HG03066 (cell line): ENCODE results near the gene SOX2.
A peak's percentile ranks its signal among the peaks of the same experiment; 100 is the strongest.

Experiments
- ATAC-seq: cut with Tn5 transposase; IDR thresholded peaks from one replicate; pipeline ENCODE4 v1.9.1; 2021; ENCODE audit warnings: low read depth; ENCODE audit not compliant: unreplicated experiment

The SOX2 gene

DNA sequence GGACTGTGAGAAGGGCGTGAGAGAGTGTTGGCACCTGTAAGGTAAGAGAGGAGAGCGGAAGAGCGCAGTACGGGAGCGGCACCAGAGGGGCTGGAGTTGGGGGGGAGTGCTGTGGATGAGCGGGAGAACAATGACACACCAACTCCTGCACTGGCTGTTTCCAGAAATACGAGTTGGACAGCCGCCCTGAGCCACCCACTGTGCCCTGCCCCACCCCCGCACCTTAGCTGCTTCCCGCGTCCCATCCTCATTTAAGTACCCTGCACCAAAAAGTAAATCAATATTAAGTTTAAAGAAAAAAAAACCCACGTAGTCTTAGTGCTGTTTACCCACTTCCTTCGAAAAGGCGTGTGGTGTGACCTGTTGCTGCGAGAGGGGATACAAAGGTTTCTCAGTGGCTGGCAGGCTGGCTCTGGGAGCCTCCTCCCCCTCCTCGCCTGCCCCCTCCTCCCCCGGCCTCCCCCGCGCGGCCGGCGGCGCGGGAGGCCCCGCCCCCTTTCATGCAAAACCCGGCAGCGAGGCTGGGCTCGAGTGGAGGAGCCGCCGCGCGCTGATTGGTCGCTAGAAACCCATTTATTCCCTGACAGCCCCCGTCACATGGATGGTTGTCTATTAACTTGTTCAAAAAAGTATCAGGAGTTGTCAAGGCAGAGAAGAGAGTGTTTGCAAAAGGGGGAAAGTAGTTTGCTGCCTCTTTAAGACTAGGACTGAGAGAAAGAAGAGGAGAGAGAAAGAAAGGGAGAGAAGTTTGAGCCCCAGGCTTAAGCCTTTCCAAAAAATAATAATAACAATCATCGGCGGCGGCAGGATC is at the start of gene SOX2:
SOX2 (plus strand) TSS at position 601 of the 811 bp plus-strand sequence. CDS start 436 bp downstream, outside the sequence.
- ATAC-seq, result no peak

GRCh38 chr3:181683563-181683962 is 28.2 kb upstream of the SOX2 start:
- no peak for ATAC-seq

DNA sequence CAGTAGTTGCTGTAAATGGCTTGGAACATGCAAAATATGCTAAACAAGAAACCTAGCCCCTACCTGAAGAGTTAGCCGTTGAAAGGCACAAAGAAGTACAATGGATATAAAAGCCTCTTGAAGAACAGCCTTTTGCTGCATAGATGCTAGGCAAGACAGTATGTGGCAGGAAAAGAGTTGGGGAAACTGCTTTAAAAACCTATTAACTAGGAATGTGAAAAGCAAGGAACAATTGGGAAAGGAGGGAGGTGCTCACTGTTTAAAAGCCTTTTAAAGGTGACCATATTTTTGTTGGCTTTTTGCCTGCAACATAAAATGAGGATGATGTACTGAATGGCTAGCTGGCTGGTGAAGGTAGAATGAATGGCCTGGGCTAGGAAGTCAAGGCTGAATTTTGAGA is 24.5 kb upstream of the SOX2 start:
- no peak for ATAC-seq

DNA sequence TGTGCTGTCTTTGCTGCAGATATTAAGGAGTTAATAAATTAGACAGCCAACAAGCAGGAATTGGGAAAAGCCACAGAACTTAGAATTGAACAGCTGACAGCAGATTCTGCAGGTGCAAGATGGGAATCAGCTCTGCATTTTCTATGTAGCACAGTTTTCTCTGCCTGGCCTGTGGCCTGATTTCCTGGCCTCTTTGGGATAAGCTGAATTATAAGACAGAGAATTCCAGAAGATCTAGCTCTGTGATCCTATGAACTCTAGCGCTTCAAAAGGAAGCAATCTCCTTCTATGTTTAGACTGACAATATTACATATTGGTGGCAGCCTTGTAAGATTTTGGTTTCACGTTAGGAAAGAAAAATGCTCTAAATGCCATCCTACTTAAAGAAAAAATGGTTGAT is 24.0 kb upstream of the SOX2 start:
- no peak for ATAC-seq

DNA sequence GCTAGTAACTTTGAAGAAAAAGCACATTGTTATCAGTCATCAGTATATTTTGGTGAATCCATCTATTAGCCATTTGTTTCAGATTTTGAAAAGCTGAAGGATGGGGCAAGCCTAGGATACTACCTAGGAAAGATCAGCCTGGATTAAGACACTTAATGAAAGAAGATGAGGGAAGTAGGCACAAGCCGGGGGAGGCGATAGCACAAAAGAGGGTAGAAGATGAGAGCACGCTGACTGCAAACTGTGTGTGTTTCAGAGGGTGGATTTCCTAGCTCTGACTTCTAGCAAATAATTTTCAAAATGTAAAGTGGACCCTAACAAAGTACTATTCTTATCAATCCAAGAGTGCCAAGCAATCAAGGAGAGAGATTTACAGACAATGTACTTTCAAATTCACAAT is 22.2 kb upstream of the SOX2 start:
- ATAC-seq, result no peak

- no peak for ATAC-seq
Measured at GRCh38 chr3:181690769-181691168, 21.0 kb upstream of the SOX2 start.

DNA sequence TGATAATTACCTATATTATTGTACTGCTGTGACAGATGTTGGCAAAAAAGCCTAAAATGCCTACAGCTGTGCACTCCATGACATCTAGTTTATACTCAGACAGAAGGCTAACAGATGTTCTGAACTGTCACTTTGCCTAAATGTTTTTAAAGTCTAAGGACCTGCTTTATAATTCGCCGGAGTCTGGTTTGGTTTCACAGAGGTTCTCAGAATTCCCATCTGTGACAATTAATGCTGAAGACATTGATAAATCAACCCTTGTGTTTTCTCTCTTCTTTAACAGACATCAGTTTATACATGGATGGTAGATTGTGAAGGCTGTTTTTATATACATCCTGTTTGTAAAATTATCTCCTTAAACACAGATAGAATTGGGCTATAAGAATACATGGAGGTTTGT is 19.8 kb upstream of the SOX2 start:
- no peak for ATAC-seq

- no peak for ATAC-seq
Measured at GRCh38 chr3:181692311-181693145, 19.2 kb upstream of the SOX2 start.

GRCh38 chr3:181693280-181693679 is 18.4 kb upstream of the SOX2 start:
- no peak for ATAC-seq

GRCh38 chr3:181694805-181695660 is 16.7 kb upstream of the SOX2 start:
- no peak for ATAC-seq

DNA sequence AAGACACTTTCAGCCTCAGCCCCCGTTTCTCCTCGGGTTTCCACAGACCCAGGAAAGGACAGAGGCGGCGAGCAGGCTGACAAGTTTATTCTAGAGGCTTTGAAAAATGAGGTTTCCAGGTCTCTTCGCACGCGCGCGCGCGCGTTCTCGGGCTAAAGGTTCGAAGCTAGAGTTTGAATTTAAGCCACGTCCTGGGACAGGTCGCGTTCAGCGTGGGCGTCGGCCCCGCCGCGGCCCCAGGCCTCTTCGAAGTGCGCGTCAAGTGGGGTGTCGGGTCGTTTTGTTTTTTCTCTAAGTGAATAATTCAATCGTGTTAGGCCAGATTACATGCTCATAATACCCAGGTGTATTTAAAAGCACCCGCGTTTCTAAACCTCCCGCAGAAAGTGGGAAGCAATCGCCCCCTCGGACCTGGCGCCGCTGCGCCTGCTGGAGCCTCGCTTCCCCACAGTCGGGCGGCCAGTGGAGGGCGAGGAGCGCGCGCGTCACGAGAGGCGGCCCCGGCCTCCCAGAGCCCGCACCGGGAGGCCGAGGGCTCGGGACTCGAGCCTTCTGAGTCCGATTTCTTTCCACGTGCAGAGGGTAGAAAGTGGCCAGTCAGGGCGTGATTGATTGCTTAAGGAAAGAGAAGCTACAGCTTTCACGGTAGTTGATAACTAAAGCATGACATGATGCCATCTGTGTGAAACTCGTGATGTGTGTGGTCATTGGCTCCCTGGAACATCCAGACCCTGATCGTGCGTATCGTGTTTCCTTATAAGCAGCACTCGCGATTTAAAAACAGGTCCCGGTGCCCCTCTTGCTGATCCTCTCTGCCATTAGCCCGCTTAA is 15.8 kb upstream of the SOX2 start:
- no peak for ATAC-seq

DNA sequence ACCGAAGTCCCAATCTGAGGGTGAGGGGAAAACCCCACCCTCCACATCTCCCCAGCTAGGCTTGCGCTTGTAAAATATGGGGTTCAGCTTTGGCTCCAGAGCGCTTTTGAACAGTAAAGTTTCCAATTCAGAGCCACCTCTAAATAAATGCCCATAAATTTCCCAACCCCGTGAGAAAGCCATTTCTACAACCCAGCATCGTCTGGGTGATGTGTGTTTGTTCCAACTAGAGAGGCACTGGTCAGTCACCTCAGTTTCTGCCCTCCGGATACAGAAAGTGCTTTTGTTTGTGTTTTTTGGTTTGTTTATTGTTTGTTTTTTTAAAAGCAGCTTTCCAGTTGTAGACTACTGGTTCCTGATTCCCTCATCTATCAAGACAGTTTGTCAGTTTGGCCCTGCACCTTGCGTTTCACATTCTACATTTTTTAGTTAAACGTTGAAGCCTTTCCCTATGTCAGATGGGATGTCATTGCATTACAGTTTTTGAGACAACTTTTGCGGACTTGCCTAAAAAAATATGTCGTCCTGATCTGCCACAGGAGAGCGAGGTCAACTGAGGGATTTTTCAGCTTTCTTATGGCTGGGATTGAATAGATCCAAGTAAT is 15.0 kb upstream of the SOX2 start:
- ATAC-seq, result no peak

DNA sequence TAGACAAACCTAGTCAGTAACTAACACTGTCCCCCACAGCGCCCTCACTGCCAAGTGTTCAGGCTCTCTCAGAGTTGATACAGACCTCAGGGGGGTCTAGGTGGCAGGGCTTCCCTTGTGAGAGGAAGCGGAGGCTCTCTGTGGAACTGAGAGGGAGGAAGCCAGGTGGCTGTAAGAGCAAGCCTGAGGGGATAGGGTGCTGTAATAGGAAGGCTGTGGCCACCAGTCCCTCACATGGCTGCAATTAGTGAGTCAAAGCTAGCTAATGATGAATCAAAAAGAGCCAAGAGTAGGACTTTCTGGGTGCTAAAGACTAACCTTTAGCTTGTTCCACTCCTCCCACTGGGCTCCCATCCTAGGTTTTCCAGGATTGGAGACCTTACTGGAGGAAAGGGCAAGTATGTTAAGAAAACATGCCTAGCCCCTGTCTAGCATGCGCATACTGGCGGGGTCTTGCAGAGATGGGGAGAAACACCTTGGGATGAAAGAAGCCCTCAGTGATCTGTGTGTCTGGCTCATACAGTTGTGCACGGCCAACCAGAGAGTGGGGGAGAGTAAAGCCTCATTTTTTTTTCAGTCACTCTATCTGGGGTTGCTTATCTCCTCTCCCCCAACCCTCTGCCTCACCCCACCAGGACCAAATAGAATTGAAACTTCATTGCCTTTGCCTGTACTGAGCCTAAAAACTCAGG is 13.3 kb upstream of the SOX2 start:
- ATAC-seq, result no peak

DNA sequence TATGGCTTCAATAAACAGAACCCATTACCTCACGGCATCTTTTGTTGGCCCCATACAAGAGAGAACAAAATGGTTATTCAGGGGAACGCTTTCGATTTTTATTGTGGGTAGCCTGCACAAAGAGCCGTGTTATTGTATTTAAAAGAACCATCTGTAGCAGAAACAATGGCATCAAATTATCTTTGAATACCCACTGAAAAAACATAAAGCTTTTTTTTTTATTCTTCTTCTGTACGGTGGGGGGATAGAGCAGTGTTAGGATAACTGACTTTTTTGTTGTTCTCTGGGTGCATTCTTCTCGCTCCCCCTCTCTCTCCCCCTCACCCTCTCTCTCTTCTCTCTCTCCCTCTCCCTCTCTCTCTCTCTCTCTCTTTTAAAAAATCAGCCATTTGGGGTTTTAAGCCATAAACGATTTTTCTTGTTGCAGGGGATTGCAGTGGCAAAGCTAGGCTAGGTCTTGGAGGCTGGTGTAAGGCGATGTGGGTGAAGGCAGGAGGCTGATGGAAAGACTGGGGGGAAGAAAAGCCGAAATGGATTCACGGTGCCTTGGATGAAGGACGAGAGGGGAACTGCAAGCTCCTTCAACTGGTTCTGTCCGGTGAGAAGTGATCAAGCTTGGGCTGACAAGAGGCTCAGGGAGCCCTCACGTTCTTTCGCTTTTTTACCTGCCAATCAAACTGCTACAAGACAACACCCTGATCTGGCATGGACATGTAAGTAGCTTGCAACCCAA is 12.4 kb upstream of the SOX2 start:
- no peak for ATAC-seq

DNA sequence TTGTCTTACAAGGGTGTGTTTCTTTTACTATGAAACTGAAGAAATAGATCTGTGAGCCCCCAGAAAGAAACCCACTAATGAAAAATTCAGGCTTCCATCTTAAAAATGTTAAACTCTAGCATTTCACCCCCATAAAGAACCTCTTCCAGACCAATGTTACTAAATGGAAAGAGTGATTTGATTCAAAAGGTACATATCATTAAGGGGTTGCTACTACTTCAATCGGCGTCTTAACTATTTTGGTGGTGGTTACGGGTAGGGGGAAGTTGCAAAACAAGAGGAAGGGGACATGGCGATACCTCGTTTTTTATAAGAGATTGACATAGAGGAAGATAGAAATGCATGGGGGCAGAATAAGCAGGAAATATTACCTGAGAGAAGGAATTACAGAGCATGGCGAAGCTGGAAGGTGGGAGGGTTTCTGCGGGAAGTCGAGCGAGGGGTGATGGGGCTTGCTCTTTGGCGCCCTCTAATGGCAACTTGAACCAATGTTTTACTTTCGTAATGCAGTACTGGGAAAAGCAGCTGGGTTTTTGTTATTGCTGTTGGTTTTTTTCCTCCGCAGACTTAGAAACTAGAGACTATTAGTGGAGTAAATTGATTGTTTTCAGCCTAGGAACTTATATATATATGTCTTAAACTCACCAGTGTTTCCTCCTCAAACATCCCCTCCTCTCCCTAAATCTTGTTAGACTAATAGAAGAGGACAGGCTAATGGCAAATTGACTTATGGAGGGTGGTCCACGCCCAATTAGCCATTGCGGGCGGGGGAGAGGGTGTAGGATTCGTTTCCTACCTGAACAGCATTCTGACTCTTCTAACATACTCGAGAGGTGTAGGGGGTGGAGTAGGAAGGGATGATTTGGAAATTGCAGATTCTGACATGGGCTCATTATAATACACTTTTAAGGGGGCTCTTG is 11.3 kb upstream of the SOX2 start:
- peak; percentile 62 for ATAC-seq

- no peak for ATAC-seq
Measured at GRCh38 chr3:181701096-181701495, 10.6 kb upstream of the SOX2 start.
